K562 (cell line): Measurements from ENCODE around the gene CCDC194. TPM values are rescaled to one million over a fixed set of nuclear protein-coding genes. Genes with fewer than 3 reads are reported as not detected.

Experiments
- ATAC-seq: fragments of 200-7000 bp; cut with Tn5 transposase; 3 replicates; pipeline ENCODE4 v1.9.1; 2020; ENCODE audit warnings: moderate library complexity
- BruUV-seq: library from RNA; stranded (reverse); fragments of 400-500 nt; replicated peaks from 2 replicates; lab custom pipeline; 2021; lab: Mats Ljungman, UMichigan
- CTCF ChIA-PET: fragments of 300-600 bp; formaldehyde crosslinking; extraction: SDS; loops from one replicate; lab custom pipeline; 2021; ENCODE audit warnings: low intra/inter-chr PET ratio; lab: Yijun Ruan, JAX
- POLR2A ChIA-PET: fragments of 300-600, 350-650 bp; sonication (Branson Sonifier 250); formaldehyde crosslinking; extraction: SDS; loops from one replicate; lab custom pipeline; 2021; ENCODE audit warnings: antibody characterized with exemption, inconsistent platforms; lab: Yijun Ruan, JAX
- DNase-seq, 4 experiments: peaks; one replicate each; pipeline versions ENCODE4 v3.0.0 to v3.0.0-alpha.2; 2011 to 2018; ENCODE audit warnings: low spot score in 3 of 4, mixed read lengths in 3 of 4; ENCODE audit errors: extremely low read depth in 1 of 4
- FAIRE-seq: peaks from 2 replicates; lab custom pipeline; 2011; peaks lifted over from hg19 to GRCh38; lab: Jason Lieb, UNC
- H2AFZ ChIP-seq: 2 replicates; pipeline ENCODE4 v1.6.0; 2011; ENCODE audit warnings: low read depth, low read length, control low read depth, inconsistent platforms
- H3K27ac ChIP-seq: fragments of 200-600 bp; 3 replicates; pipeline ENCODE4 v1.8.0; 2011; ENCODE audit warnings: low read depth, mild to moderate bottlenecking, control low read depth, inconsistent platforms, low read length, moderate library complexity, mixed read lengths; ENCODE audit errors: extremely low read depth
- H3K27me3 ChIP-seq, 2 experiments: fragments of 300-600 bp in 1 of 2; 2 replicates in 1 of 2; 3 replicates in 1 of 2; pipeline versions ENCODE4 v1.6.0 to v1.8.0; 2011; ENCODE audit warnings: inconsistent platforms in 2 of 2, low read length in 2 of 2, mild to moderate bottlenecking in 1 of 2, mixed read lengths in 1 of 2, moderate library complexity in 1 of 2; ENCODE audit not compliant: control insufficient read depth in 2 of 2, insufficient read depth in 2 of 2
- H3K36me3 ChIP-seq: fragments of 300-600 bp; 3 replicates; pipeline ENCODE4 v1.8.0; 2011; ENCODE audit warnings: mild to moderate bottlenecking, low read length, inconsistent platforms; ENCODE audit not compliant: control insufficient read depth, insufficient read depth
- H3K4me1 ChIP-seq, 2 experiments: fragments of 200-600 bp in 1 of 2; replicated peaks in 1 of 2; 2 replicates in 1 of 2; 3 replicates in 1 of 2; pipeline versions ENCODE4 v1.5.1 to v1.8.0; 2011; ENCODE audit warnings: inconsistent platforms in 2 of 2, low read length in 2 of 2, mild to moderate bottlenecking in 1 of 2, mixed read lengths in 1 of 2, moderate library complexity in 1 of 2; ENCODE audit not compliant: control insufficient read depth in 2 of 2, insufficient read depth in 2 of 2
- H3K4me2 ChIP-seq: 2 replicates; pipeline ENCODE4 v1.6.1; 2011; ENCODE audit warnings: low read length, control low read depth, inconsistent platforms, mixed read lengths; ENCODE audit not compliant: insufficient read depth
- H3K4me3 ChIP-seq: fragments of 200-600 bp; sonication (generic), shearing (Covaris generic); 2 replicates; pipeline ENCODE4 v1.5.1; 2016; ENCODE audit warnings: control low read depth, inconsistent platforms
- H3K79me2 ChIP-seq: fragments of 200-600 bp; 3 replicates; pipeline ENCODE4 v1.8.0; 2011; ENCODE audit warnings: low read length, inconsistent platforms; ENCODE audit not compliant: control insufficient read depth, insufficient read depth
- H3K9ac ChIP-seq, 2 experiments: 2 replicates each; pipeline versions ENCODE4 v1.6.0 to v1.6.1; 2011; ENCODE audit warnings: low read depth in 2 of 2, low read length in 2 of 2, control low read depth in 1 of 2, inconsistent platforms in 1 of 2, mild to moderate bottlenecking in 1 of 2, mixed read lengths in 1 of 2; ENCODE audit not compliant: insufficient read depth in 1 of 2
- H3K9me1 ChIP-seq: one replicate; pipeline ENCODE4 v1.6.0; 2011; ENCODE audit warnings: inconsistent platforms, mild to moderate bottlenecking, low read length, moderate library complexity; ENCODE audit not compliant: control insufficient read depth, insufficient read depth
- H3K9me3 ChIP-seq: replicated peaks from 2 replicates; pipeline ENCODE4 v1.5.1; 2011; ENCODE audit warnings: low read depth, low read length, inconsistent platforms; ENCODE audit not compliant: control insufficient read depth, insufficient read depth
- H4K20me1 ChIP-seq: replicated peaks from 2 replicates; pipeline ENCODE4 v1.6.1; 2011; ENCODE audit warnings: low read length, inconsistent platforms, mixed read lengths; ENCODE audit not compliant: control insufficient read depth, insufficient read depth
- DDX20 ChIP-seq: fragments of 450-650 bp; IDR thresholded peaks from 2 replicates; pipeline ENCODE4 v1.6.1; 2016; ENCODE audit warnings: missing genetic modification characterization, low read depth, mild to moderate bottlenecking, missing compliant biosample characterization, moderate library complexity
- FOXK1 ChIP-seq: sonication (generic); formaldehyde crosslinking; IDR thresholded peaks from 2 replicates; pipeline ENCODE4 v1.8.0; 2022; ENCODE audit warnings: missing genetic modification reagents, mild to moderate bottlenecking, borderline replicate concordance
- FOXP1 ChIP-seq: sonication (generic); formaldehyde crosslinking; IDR thresholded peaks from 2 replicates; pipeline ENCODE4 v1.8.0; 2022; ENCODE audit warnings: mild to moderate bottlenecking, missing genetic modification reagents
- HDAC1 ChIP-seq, 2 experiments: fragments of 450-650 bp; IDR thresholded peaks; 2 replicates each; pipeline ENCODE4 v1.6.1; 2016 to 2017; ENCODE audit warnings: inconsistent platforms in 1 of 2, mild to moderate bottlenecking in 1 of 2, moderate library complexity in 1 of 2
- HDAC8 ChIP-seq: fragments of 450-650 bp; IDR thresholded peaks from 2 replicates; pipeline ENCODE4 v1.6.1; 2016; ENCODE audit warnings: mild to moderate bottlenecking, missing genetic modification characterization, moderate library complexity, missing compliant biosample characterization
- JUN ChIP-seq, 2 experiments: sonication (generic) in 1 of 2; formaldehyde crosslinking in 1 of 2; IDR thresholded peaks; 2 replicates each; pipeline versions ENCODE4 v1.6.1 to v1.8.0; 2012 to 2022; ENCODE audit warnings: borderline replicate concordance in 2 of 2, mild to moderate bottlenecking in 2 of 2, improper control_type of control experiment in 1 of 2, low read depth in 1 of 2, low read length in 1 of 2, missing genetic modification reagents in 1 of 2
- JUNB ChIP-seq: fragments of 450-650 bp; formaldehyde crosslinking; conservative IDR thresholded peaks from 2 replicates; pipeline ENCODE4 v1.4.0; 2020; ENCODE audit warnings: mild to moderate bottlenecking
- LARP7 ChIP-seq: fragments of 450-650 bp; IDR thresholded peaks from 2 replicates; pipeline ENCODE4 v1.6.1; 2016
- LCOR ChIP-seq: sonication (generic); formaldehyde crosslinking; IDR thresholded peaks from 2 replicates; pipeline ENCODE4 v1.8.0; 2022; ENCODE audit warnings: mild to moderate bottlenecking, missing genetic modification reagents
- MYC ChIP-seq, 2 experiments: fragments of 250-450 bp in 1 of 2; sonication (Bioruptor Pico) in 1 of 2; IDR thresholded peaks; 2 replicates each; pipeline versions ENCODE4 v1.5.1 to v1.6.1; 2012 to 2021; ENCODE audit warnings: low read depth in 2 of 2, borderline replicate concordance in 1 of 2, improper control_type of control experiment in 1 of 2, low read length in 1 of 2, mild to moderate bottlenecking in 1 of 2, moderate library complexity in 1 of 2
- NR0B1 ChIP-seq: fragments of 450-650 bp; IDR thresholded peaks from one replicate; pipeline ENCODE4 v1.6.1; 2018; ENCODE audit warnings: mild to moderate bottlenecking, moderate library complexity; ENCODE audit not compliant: partially characterized antibody
- NR2C2 ChIP-seq, 2 experiments: fragments of 200-800 bp in 1 of 2; sonication (Bioruptor generic) in 1 of 2; sonication (generic) in 1 of 2; formaldehyde crosslinking in 1 of 2; IDR thresholded peaks; 2 replicates each; pipeline versions ENCODE4 v1.6.1 to v1.8.0; 2016 to 2022; ENCODE audit warnings: mild to moderate bottlenecking in 1 of 2, missing compliant biosample characterization in 1 of 2, missing genetic modification characterization in 1 of 2, missing genetic modification reagents in 1 of 2
- POLR2G ChIP-seq: fragments of 200-400 bp; formaldehyde crosslinking; IDR thresholded peaks from 2 replicates; pipeline ENCODE4 v1.6.1; 2017; ENCODE audit warnings: low read depth, mild to moderate bottlenecking, antibody characterized with exemption, low read length, moderate library complexity
- RAD21 ChIP-seq, 2 experiments: fragments of 250-450 bp in 1 of 2; fragments of 450-650 bp in 1 of 2; sonication (Bioruptor Pico) in 1 of 2; formaldehyde crosslinking in 1 of 2; IDR thresholded peaks in 1 of 2; conservative IDR thresholded peaks in 1 of 2; 2 replicates each; pipeline versions ENCODE4 v1.4.0 to v1.8.0; 2020 to 2022; ENCODE audit warnings: mild to moderate bottlenecking in 2 of 2, moderate library complexity in 1 of 2
- SIN3B ChIP-seq: fragments of 450-650 bp; IDR thresholded peaks from 2 replicates; pipeline ENCODE4 v1.6.1; 2017; ENCODE audit warnings: low read depth, mild to moderate bottlenecking, moderate library complexity
- SMAD3 ChIP-seq: fragments of 450-650 bp; formaldehyde crosslinking; conservative IDR thresholded peaks from 2 replicates; pipeline ENCODE4 v1.4.0; 2020; ENCODE audit warnings: mild to moderate bottlenecking
- TCF3 ChIP-seq: sonication (generic); formaldehyde crosslinking; IDR thresholded peaks from 2 replicates; pipeline ENCODE4 v1.4.0; 2020; ENCODE audit warnings: mild to moderate bottlenecking, missing genetic modification reagents
- ZNF263 ChIP-seq: sonication (generic); formaldehyde crosslinking; IDR thresholded peaks from 2 replicates; pipeline ENCODE4 v1.8.0; 2022; ENCODE audit warnings: mild to moderate bottlenecking, missing genetic modification reagents, borderline replicate concordance
- WGBS: fragments of 100-300 bp; shearing (Covaris generic); methylation state at CpG from one replicate; pipeline ENCODE4 v1.1.6; 2016; ENCODE audit warnings: low coverage, mixed read lengths; ENCODE audit not compliant: insufficient coverage; ENCODE audit errors: missing lambda C conversion rate; 5-methylcytosine and 5-hydroxymethylcytosine counted together
- in situ Hi-C: fragments of 300-500 bp; cut with MboI; formaldehyde crosslinking; loops from 4 replicates; pipeline ENCODE4 v1.15.0; 2018; ENCODE audit warnings: inconsistent platforms, mixed read lengths
- intact Hi-C: fragments of 100-400 bp; cut with micrococcal nuclease; formaldehyde crosslinking; loops from 2 replicates; pipeline ENCODE4 v1.14.2; 2022
- polyA plus RNA-seq, 8 experiments: library from polyadenylated mRNA; depleted of rRNA in 4 of 8; stranded (reverse) in 5 of 8; unstranded in 3 of 8; fragments of >200 nt; fragmentation: Nextera tagmentation in 2 of 8; fragmentation: Illumina TruSeq in 1 of 8; extraction: Ambion mirVana in 2 of 8; extraction: Trizol in 1 of 8; gene quantifications; 2 replicates each; pipeline versions ENCODE4 v1.2.1 to v1.2.3, GENCODE V29; 2011 to 2014; ENCODE audit warnings: inconsistent platforms in 1 of 8, missing spikeins in 1 of 8
- total RNA-seq, 7 experiments: library from RNA; depleted of rRNA in 6 of 7; stranded (reverse); fragments of >200 nt in 6 of 7; fragmentation: Illumina TruSeq in 2 of 7; extraction: Trizol in 2 of 7; gene quantifications; 2 replicates each; pipeline versions ENCODE4 v1.2.1 to v1.2.3, GENCODE V29; 2011 to 2021; ENCODE audit warnings: low replicate concordance in 1 of 7

The CCDC194 gene
- total and polyA plus RNA-seq, 9 of the 15 experiments (the other 6 are each of a cell fraction or from before 2014, with no cell fraction given) = 0.13 to 1.3 (median 0.39) TPM; not detected in 3

- intact Hi-C loops = no loop called here
- Histone ChIP-seq H3K27me3 (no peaks in the 10 kb centered on the region), H2AFZ (peak overlapping the region; percentile 88), H3K27ac (peak overlapping the region; percentile 46; the same call in 1 of the 3 replicates), H3K9me1 (no peaks in the 10 kb centered on the region), H3K4me1 (peaks cover 9 to 33% of the 10 kb centered on the region in 2 experiments; a peak in 3 of 5 replicates), H3K79me2 (peaks cover 6% of the 10 kb centered on the region; the same call in 2 of the 3 replicates), H3K9me3 (no peaks in the 10 kb centered on the region), H4K20me1 (no peaks in the 10 kb centered on the region), H3K36me3 (peaks cover 4% of the 10 kb centered on the region; the same call in 1 of the 3 replicates), H3K4me3 (peak overlapping the region; percentile 70), H3K4me2 (peak overlapping the region; percentile 87), H3K9ac (peak overlapping the region; percentile 71 to 95)
- no TSS peak for BruUV-seq
- ATAC-seq (no peak; the same call in 2 of the 3 replicates), FAIRE-seq (peak; percentile 11), DNase-seq (peak; percentile 31 to 43 (median 34))
- POLR2A ChIA-PET = interaction anchor here (0.6 to 1.3 kb wide), 2 partner anchors 23 to 46 kb away, joined by 3 read pairs; no protein-coding TSS in a partner anchor
- in situ Hi-C loops = no loop called here
- 8% methylated on average over 20 of the region's 25 CpGs for WGBS
- CTCF ChIA-PET = interaction anchor here (1.9 kb wide), 1 partner anchor 26 kb away, joined by 10 read pairs; the partner anchor contains the start of gene CCDC194
- no peak for TF ChIP-seq TCF3 (CRISPR knock-in tag)
- 0 out of 2 replicates have a peak, but pooled peaks have one; percentile 30 for TF ChIP-seq MYC (IDR thresholded peaks at IDR 0.05; ENCODE audit: low read depth, low read length)
- TF ChIP-seq MYC (CRISPR knock-in tag; IDR thresholded peaks at IDR 0.05; ENCODE audit: borderline replicate concordance, low read depth) = 0 out of 2 replicates have a peak, but pooled peaks have one; percentile 34
- TF ChIP-seq LARP7 = no peak
- TF ChIP-seq HDAC1 (IDR thresholded peaks at IDR 0.05) = no peak
- no peak for TF ChIP-seq HDAC8
- no peak for TF ChIP-seq FOXK1
- no peak for TF ChIP-seq LCOR
- TF ChIP-seq ZNF263 (CRISPR knock-in tag) = peak; percentile 99
- TF ChIP-seq SIN3B = no peak
- peak in 1 of 2 experiments; percentile 43; a peak in 2 of 4 replicates for TF ChIP-seq RAD21 (CRISPR knock-in tag; conservative IDR thresholded peaks at IDR 0.05 in 1 of 2, IDR thresholded peaks at IDR 0.05 in 1 of 2)
- TF ChIP-seq SMAD3 (CRISPR knock-in tag) = no peak
- no peak for TF ChIP-seq NR2C2 (CRISPR knock-in tag; IDR thresholded peaks at IDR 0.05)
- TF ChIP-seq NR2C2 (tag; IDR thresholded peaks at IDR 0.05) = no peak
- TF ChIP-seq POLR2G = peak; percentile 20; the same call in 1 of the 2 replicates
- TF ChIP-seq JUNB (CRISPR knock-in tag) = no peak
- TF ChIP-seq NR0B1 = no peak
- TF ChIP-seq FOXP1 (CRISPR knock-in tag) = 0 out of 2 replicates have a peak, but pooled peaks have one; percentile 63
- TF ChIP-seq JUN (IDR thresholded peaks at IDR 0.05; ENCODE audit: borderline replicate concordance, low read depth, low read length) = no peak
- TF ChIP-seq JUN (CRISPR knock-in tag; IDR thresholded peaks at IDR 0.05; ENCODE audit: borderline replicate concordance) = 0 out of 2 replicates have a peak, but pooled peaks have one; percentile 25
- TF ChIP-seq DDX20 (tag) = no peak
These were observed 26.5 kb upstream of the CCDC194 start for GRCh38 chr19:17420475-17420924.
